H4 (cell line): ENCODE measurements around the gene HES1. TPM values are rescaled to one million over a fixed set of nuclear protein-coding genes. Genes with fewer than 3 reads are reported as not detected.

ENCODE experiments used
- DNase-seq: peaks from one replicate; pipeline ENCODE4 v3.0.0-alpha.2; 2015; ENCODE audit warnings: low spot score
- total RNA-seq: library from RNA; depleted of rRNA; stranded (reverse); fragments of >200 nt; shearing (Covaris generic); gene quantifications from 2 replicates; pipeline ENCODE4 v1.2.3, GENCODE V29; 2014

HES1 gene
- total RNA-seq, 1 experiment from 2014 or later = 22.5 TPM

DNA sequence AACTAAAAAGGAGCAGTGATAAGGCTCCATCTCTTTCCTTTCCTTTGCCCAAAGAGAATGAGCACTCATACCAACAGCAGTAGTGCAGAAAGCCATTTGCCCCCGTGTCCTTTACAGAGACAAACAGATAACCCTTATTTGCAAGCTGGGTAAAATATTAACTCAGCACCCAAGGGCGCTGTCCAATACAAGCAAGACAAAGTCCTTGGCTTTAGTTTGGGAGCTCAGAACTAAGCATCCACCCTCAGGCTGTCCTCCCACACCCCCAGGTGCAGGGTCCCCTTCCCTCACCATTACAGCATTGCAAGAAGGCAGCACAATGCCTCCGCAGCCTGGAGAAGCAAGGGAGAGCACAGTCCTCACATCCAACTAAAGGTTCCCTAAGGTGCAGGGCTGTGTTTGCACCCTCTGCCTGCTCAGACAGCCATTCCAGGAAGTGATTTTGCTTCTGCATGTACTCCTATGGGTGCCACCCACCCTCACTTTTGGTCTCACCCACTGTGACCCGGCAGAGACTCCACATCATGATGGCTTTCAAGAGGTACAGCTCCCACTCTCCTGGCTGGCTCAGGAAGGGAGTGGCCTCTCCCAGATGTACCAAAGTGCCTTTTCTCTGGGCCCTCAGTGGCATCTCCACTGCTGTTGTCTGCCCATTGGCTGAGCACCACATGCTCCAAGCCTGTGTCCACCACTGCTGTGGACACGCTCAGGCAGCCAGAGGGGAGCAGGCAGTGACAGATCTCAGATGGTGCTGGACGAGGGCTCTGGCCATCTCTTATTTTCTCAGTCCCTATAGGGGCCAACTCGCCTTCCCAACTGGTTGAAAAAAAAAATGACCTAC is 34.1 kb upstream of the HES1 start:
- DNase-seq = no peak

DNA sequence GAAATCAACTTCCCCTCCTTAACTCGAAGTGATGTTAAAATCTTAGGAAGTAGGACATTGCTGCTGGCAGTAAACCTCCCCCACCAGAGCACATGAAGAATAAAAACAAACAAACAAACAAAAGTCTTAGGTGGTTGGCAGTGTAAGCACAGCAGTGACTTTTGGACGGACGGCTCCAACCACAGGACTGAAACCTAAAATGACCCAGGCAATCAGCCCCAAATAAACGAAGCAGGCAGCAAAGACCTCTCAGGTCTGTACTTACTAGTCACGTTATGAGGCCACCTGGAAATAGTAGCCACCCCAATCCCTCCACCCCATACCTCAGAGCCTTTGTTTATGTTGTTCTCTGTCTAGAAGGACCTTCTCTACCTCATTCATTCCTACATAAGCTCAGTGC is 33.5 kb upstream of the HES1 start:
- DNase-seq = no peak

DNA sequence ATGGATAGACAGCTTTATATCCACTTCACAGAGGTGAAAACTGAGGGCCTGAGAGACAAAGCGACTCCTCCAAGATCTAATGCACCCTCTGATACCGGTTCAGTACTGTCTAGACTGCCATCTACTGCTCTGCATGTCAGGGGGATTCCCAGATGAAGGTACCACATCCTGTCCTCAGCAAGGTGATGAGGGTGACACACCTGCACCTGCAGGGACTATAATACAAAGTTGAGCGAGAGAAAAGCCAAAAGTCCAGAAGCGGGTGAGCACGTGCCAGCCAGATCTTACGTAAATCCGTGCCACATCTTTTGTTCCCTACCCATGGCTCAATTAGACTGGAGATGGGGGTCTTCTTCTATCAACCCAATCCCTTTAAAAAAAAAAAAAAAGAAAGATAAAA is 32.4 kb upstream of the HES1 start:
- DNase-seq = no peak

GRCh38 chr3:194103983-194104751 is 31.8 kb upstream of the HES1 start:
- DNase-seq = no peak

GRCh38 chr3:194105292-194105691 is 30.7 kb upstream of the HES1 start:
- DNase-seq = no peak

GRCh38 chr3:194107107-194107506 is 28.8 kb upstream of the HES1 start:
- no peak for DNase-seq

DNA sequence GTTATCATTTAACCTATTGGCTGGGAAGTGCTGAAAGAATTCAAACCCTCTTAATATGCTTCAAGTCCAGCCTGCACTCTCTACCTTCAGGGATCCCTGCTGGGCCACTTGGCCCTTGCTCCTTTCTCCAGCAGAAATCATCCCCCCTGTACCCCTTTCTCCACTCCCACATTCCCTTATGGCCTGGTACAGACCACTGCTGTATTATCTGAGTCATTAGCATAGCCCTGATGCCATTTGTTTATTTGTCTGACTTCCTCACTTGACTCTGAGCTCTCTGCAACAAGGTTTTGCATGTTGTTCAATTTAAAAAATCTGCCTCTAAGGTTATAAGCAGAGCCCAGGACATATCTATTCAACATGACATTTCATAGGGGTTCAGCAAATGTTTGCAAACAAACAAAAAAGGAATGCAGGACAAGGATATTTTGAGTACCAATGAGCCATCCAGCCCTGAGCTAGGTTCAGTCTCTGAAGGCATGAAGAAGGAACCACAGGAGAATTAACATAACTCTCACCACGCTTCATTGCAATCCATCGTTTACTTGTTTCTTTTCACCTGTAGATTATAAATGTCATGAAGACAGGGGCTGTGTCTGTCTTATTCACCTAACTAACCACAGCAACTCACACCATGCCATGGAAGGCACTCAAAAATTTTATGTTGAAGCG is 26.6 kb upstream of the HES1 start:
- DNase-seq = no peak

GRCh38 chr3:194110483-194110882 is 25.5 kb upstream of the HES1 start:
- no peak for DNase-seq

GRCh38 chr3:194111336-194111735 is 24.6 kb upstream of the HES1 start:
- no peak for DNase-seq

GRCh38 chr3:194112120-194113106 is 23.5 kb upstream of the HES1 start:
- DNase-seq = peak; percentile 44

DNA sequence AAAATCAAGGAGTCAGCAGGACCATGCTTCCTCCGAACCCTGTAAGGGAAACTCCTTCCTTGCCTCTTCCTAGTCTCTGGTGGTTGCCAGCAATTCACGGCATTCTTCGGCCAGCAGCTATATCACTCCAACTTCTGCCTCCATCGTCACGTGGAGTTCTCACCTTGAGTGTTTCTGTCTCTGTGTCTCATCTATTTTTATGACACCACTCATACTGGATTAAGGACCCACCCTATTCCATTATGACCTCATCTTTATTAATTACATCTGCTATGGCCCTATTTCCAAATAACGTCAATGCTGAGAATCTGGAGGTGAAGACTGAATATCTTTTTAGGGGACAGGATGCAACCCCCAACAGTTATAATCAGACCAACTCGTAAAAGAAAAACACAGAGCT is 21.8 kb upstream of the HES1 start:
- DNase-seq = no peak

- no peak for DNase-seq
These were observed 18.7 kb upstream of the HES1 start for GRCh38 chr3:194117104-194117845.

- DNase-seq = no peak
These were observed 17.0 kb upstream of the HES1 start for GRCh38 chr3:194118920-194119319.

DNA sequence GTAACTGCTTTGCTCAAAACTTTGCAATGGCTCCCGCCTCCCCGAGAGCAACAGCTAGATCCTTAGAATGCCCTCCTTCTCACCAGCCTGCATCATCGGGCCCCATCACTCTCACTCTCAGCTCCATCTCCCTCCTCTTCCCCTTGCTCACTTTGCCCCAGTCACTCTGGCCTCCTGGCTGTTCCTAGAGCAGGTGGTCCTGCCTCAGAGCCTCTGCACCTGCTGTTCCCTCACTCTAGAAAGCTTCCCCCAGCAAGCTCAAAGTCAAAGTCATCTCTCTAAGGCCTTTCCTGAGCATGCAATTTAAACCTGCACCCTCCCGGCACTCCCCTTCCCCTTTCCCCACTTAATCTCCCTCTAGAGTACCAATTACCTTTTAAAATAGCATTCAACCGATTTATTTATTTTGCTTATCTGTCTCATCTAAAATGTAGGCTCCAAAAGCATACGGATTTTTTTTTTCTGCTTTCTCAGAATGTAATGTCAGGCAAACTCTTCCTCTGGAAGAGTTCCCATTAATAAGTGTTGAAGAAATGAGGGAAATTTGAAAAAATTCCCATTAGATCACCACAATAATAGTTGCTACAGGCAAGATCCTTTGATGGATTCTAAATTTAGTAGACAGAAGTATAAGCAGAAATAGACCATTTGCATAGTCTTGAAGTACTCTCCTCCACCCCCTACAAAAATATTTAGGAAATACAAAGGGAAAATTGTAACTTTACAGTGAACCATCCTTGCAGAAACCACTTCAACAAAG is 15.9 kb upstream of the HES1 start:
- no peak for DNase-seq

- no peak for DNase-seq
These were observed 14.9 kb upstream of the HES1 start for GRCh38 chr3:194120789-194121770.

DNA sequence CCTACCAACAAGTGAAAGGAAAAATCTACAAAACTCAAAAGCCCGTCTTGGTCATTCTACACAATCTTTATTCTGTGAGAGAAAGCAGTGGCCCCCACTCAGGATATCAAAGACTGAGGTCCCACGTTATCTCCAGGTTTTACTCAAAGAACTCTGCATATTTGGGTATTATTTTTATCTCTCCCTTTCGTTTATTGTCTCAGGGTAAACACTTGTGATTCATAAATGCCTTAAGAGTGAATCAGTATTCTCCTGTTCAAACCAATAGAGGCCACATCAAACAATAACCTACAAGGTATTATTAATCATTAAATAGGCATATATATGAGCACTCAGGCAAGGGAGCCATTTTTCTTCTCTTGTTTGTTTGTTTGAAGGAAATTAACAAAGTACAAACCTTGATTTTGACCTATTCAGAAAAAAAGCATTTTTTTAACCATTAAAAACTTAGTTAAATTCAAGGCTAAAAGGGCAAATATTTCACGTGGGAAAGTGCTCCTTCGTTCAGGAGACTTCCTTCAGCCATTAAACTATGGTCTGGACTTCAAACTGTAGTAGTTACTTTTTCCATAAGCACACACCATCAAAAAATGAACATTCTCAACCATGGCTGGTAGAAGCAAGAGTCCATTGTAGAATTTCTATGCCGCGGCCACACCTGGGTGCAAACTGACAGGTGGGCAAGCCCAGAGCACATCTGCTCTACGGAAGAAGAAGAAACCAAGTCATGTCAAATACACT is 13.9 kb upstream of the HES1 start:
- no peak for DNase-seq

- no peak for DNase-seq
These were observed 12.2 kb upstream of the HES1 start for GRCh38 chr3:194123726-194124125.

GRCh38 chr3:194124193-194124592 is 11.8 kb upstream of the HES1 start:
- DNase-seq = no peak
